Panc1 (cell line): Measurements from ENCODE around the gene HMCN2.

Experiments
- CTCF ChIP-seq: fragments of 450-650 bp; IDR thresholded peaks from 2 replicates; pipeline ENCODE4 v1.5.1; 2017; ENCODE audit warnings: mild to moderate bottlenecking
- REST ChIP-seq, 2 experiments: IDR thresholded peaks; 2 replicates each; pipeline ENCODE4 v1.6.1; 2011 to 2012; ENCODE audit warnings: low read depth in 2 of 2, control low read depth in 1 of 2, low read length in 1 of 2, mild to moderate bottlenecking in 1 of 2, moderate library complexity in 1 of 2; ENCODE audit not compliant: insufficient read depth in 1 of 2

GRCh38 chr9:130260816-130261765, 4.5 kb upstream of the HMCN2 start:
- no peak for TF ChIP-seq REST (IDR thresholded peaks at IDR 0.05; ENCODE audit: insufficient read depth in 1 of 2, low read depth in 2 of 2, low read length in 1 of 2)
- TF ChIP-seq CTCF, result no peak
